ENCODE measurements around the gene TESK2. TPM values are rescaled to one million over a fixed set of nuclear protein-coding genes. Genes with fewer than 3 reads are reported as not detected.

TESK2 gene
- total and polyA plus RNA-seq, 2 of the 13 experiments (the other 11 are each of a cell fraction or from before 2014, with no cell fraction given): 5.5 to 9.6 TPM

DNA sequence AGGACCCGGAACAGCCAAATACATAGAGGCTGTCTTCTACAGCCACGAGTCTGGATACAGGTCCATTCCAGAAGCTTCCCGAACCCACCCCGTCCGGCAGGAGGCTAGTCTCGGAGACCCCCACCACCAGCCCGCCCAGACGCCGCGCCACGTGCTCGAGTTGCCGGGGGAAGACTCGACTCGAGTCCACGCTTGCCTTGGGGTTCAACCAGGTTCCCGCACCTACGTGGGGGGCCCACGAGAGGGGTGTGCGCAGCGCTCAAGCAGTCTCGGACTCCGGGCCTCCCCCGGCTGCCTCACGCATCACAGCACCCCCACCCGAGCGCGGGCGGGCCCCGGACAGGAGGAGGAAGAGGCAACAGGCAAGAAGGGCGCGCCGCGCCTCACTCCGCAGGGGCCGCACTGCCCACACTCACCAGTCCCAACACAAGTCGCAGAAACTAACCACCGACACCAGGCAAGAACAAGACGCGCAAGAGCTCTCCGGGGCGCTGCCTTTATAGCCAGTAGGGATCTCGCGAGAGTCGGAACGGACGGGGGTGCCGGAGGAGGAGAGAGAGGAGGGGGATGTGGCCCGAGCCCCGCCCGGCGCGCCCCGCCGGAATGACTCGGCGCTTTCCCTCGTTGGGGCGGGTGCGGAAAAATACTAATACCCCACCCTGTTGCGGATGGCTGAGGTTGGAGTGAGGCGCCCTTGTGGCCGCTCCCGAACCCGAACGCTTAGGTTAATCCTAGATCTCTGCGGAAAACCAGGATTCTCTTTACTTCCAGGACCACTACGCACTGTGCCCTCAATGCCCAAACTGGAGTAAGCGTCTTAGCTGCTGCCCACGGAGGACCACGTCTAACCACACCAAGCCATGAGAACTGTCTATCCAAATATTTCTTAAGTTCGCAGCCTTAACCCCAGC is 30.7 kb upstream of the TESK2 start, which contains the start of gene PRDX1 (continued):
- TF ChIP-seq, protein P1, sequence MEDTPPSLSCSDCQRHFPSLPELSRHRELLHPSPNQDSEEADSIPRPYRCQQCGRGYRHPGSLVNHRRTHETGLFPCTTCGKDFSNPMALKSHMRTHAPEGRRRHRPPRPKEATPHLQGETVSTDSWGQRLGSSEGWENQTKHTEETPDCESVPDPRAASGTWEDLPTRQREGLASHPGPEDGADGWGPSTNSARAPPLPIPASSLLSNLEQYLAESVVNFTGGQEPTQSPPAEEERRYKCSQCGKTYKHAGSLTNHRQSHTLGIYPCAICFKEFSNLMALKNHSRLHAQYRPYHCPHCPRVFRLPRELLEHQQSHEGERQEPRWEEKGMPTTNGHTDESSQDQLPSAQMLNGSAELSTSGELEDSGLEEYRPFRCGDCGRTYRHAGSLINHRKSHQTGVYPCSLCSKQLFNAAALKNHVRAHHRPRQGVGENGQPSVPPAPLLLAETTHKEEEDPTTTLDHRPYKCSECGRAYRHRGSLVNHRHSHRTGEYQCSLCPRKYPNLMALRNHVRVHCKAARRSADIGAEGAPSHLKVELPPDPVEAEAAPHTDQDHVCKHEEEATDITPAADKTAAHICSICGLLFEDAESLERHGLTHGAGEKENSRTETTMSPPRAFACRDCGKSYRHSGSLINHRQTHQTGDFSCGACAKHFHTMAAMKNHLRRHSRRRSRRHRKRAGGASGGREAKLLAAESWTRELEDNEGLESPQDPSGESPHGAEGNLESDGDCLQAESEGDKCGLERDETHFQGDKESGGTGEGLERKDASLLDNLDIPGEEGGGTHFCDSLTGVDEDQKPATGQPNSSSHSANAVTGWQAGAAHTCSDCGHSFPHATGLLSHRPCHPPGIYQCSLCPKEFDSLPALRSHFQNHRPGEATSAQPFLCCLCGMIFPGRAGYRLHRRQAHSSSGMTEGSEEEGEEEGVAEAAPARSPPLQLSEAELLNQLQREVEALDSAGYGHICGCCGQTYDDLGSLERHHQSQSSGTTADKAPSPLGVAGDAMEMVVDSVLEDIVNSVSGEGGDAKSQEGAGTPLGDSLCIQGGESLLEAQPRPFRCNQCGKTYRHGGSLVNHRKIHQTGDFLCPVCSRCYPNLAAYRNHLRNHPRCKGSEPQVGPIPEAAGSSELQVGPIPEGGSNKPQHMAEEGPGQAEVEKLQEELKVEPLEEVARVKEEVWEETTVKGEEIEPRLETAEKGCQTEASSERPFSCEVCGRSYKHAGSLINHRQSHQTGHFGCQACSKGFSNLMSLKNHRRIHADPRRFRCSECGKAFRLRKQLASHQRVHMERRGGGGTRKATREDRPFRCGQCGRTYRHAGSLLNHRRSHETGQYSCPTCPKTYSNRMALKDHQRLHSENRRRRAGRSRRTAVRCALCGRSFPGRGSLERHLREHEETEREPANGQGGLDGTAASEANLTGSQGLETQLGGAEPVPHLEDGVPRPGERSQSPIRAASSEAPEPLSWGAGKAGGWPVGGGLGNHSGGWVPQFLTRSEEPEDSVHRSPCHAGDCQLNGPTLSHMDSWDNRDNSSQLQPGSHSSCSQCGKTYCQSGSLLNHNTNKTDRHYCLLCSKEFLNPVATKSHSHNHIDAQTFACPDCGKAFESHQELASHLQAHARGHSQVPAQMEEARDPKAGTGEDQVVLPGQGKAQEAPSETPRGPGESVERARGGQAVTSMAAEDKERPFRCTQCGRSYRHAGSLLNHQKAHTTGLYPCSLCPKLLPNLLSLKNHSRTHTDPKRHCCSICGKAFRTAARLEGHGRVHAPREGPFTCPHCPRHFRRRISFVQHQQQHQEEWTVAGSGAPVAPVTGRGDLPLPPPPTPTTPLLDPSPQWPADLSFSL (CRISPR knock-in tag; IDR thresholded peaks at IDR 0.05): no peak
- peak; percentile 73; the same call in 1 of the 2 replicates for TF ChIP-seq ZNF232 (CRISPR knock-in tag; IDR thresholded peaks at IDR 0.05; ENCODE audit: borderline replicate concordance)
- TF ChIP-seq, protein P2, sequence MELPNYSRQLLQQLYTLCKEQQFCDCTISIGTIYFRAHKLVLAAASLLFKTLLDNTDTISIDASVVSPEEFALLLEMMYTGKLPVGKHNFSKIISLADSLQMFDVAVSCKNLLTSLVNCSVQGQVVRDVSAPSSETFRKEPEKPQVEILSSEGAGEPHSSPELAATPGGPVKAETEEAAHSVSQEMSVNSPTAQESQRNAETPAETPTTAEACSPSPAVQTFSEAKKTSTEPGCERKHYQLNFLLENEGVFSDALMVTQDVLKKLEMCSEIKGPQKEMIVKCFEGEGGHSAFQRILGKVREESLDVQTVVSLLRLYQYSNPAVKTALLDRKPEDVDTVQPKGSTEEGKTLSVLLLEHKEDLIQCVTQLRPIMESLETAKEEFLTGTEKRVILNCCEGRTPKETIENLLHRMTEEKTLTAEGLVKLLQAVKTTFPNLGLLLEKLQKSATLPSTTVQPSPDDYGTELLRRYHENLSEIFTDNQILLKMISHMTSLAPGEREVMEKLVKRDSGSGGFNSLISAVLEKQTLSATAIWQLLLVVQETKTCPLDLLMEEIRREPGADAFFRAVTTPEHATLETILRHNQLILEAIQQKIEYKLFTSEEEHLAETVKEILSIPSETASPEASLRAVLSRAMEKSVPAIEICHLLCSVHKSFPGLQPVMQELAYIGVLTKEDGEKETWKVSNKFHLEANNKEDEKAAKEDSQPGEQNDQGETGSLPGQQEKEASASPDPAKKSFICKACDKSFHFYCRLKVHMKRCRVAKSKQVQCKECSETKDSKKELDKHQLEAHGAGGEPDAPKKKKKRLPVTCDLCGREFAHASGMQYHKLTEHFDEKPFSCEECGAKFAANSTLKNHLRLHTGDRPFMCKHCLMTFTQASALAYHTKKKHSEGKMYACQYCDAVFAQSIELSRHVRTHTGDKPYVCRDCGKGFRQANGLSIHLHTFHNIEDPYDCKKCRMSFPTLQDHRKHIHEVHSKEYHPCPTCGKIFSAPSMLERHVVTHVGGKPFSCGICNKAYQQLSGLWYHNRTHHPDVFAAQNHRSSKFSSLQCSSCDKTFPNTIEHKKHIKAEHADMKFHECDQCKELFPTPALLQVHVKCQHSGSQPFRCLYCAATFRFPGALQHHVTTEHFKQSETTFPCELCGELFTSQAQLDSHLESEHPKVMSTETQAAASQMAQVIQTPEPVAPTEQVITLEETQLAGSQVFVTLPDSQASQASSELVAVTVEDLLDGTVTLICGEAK (IDR thresholded peaks at IDR 0.05): no peak
- TF ChIP-seq, protein P2 (CRISPR knock-in tag; IDR thresholded peaks at IDR 0.05): peak; percentile 91
- TF ChIP-seq, protein P3, sequence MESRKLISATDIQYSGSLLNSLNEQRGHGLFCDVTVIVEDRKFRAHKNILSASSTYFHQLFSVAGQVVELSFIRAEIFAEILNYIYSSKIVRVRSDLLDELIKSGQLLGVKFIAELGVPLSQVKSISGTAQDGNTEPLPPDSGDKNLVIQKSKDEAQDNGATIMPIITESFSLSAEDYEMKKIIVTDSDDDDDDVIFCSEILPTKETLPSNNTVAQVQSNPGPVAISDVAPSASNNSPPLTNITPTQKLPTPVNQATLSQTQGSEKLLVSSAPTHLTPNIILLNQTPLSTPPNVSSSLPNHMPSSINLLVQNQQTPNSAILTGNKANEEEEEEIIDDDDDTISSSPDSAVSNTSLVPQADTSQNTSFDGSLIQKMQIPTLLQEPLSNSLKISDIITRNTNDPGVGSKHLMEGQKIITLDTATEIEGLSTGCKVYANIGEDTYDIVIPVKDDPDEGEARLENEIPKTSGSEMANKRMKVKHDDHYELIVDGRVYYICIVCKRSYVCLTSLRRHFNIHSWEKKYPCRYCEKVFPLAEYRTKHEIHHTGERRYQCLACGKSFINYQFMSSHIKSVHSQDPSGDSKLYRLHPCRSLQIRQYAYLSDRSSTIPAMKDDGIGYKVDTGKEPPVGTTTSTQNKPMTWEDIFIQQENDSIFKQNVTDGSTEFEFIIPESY (CRISPR knock-in tag; IDR thresholded peaks at IDR 0.05): peak; percentile 73; the same call in 1 of the 2 replicates
- TF ChIP-seq TCF7 (IDR thresholded peaks at IDR 0.05; ENCODE audit: low read depth): no peak
- peak; percentile 61; the same call in 1 of the 2 replicates for TF ChIP-seq NCOR1 (IDR thresholded peaks at IDR 0.05; ENCODE audit: borderline replicate concordance, low read length)
- peak; percentile 85 for TF ChIP-seq XRCC5 (optimal IDR thresholded peaks at IDR 0.05; ENCODE audit: low read length)
- TF ChIP-seq, protein P4, sequence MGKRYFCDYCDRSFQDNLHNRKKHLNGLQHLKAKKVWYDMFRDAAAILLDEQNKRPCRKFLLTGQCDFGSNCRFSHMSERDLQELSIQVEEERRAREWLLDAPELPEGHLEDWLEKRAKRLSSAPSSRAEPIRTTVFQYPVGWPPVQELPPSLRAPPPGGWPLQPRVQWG (CRISPR knock-in tag; IDR thresholded peaks at IDR 0.05; ENCODE audit: borderline replicate concordance, low read depth): no peak
